Measurements from ENCODE around the gene KRTAP4-9. TPM values are rescaled to one million over a fixed set of nuclear protein-coding genes. Genes with fewer than 3 reads are reported as not detected.

The KRTAP4-9 gene
- total RNA-seq, 1 experiment from 2014 or later: not detected

- ATAC-seq (no peak), DNase-seq (ENCODE audit: low read depth, low spot score) (no peak)
- in situ Hi-C loops (cut with HindIII; ENCODE audit: low pct_unique_long_range_greater_than_20kb, low sequenced_read_pairs) (no loop called here), intact Hi-C loops (cut with micrococcal nuclease; ENCODE audit: unreplicated experiment) (no loop called here)
- BruUV-seq (replicated peaks): no TSS peak
- no peak overlapping the region for H3K27ac ChIP-seq (ENCODE audit: low read length)
- no peak for TF ChIP-seq POLR2AphosphoS5 (IDR thresholded peaks at IDR 0.05; ENCODE audit: low read depth, low read length)
- TF ChIP-seq CTCF (IDR thresholded peaks at IDR 0.05): no peak
- TF ChIP-seq SIN3A (IDR thresholded peaks at IDR 0.05; ENCODE audit: borderline replicate concordance, insufficient read depth, low read depth, low read length): no peak
- no peak for TF ChIP-seq REST (IDR thresholded peaks at IDR 0.05; ENCODE audit: insufficient read depth in 1 of 2, low read depth in 2 of 2, low read length in 1 of 2)
- TF ChIP-seq TCF7L2 (IDR thresholded peaks at IDR 0.05; ENCODE audit: low read depth, low read length): no peak
- no peaks in the 10 kb centered on the region for H3K27me3 ChIP-seq (ENCODE audit: control insufficient read depth, insufficient read depth, low read length)
- ChIA-PET CTCF (no interaction called here), POLR2A (no interaction called here)
- H3K4me1 ChIP-seq (ENCODE audit: control insufficient read depth, insufficient read depth, low read length): no peaks in the 10 kb centered on the region
- H3K4me3 ChIP-seq (ENCODE audit: low read depth in 2 of 2, low read length in 2 of 2): no peak overlapping the region
- no peaks in the 10 kb centered on the region for H3K36me3 ChIP-seq (ENCODE audit: control insufficient read depth, insufficient read depth, low read length)
- H3K9me3 ChIP-seq (ENCODE audit: control insufficient read depth, insufficient read depth, low read depth, low read length): no peaks in the 10 kb centered on the region
Measured at GRCh38 chr17:41096055-41096454, 9.1 kb upstream of the KRTAP4-9 start.

GRCh38 chr17:41098042-41098441, 7.1 kb upstream of the KRTAP4-9 start, which contains the start of gene KRTAP4-8:
KRTAP4-8 (minus strand) TSS chr17:41098142; CDS start chr17:41098084, 58 bp downstream.
- POLR2A ChIA-PET: no interaction called here
- in situ Hi-C loops (cut with HindIII; ENCODE audit: low pct_unique_long_range_greater_than_20kb, low sequenced_read_pairs): no loop called here

More at GRCh38 chr17:41098042-41098441, 7.1 kb upstream of the KRTAP4-9 start, which contains the start of gene KRTAP4-8:
- intact Hi-C loops (cut with micrococcal nuclease; ENCODE audit: unreplicated experiment): no loop called here
- Histone ChIP-seq H3K9me3 (ENCODE audit: control insufficient read depth, insufficient read depth, low read depth, low read length) (no peaks in the 10 kb centered on the region), H3K27me3 (ENCODE audit: control insufficient read depth, insufficient read depth, low read length) (no peaks in the 10 kb centered on the region), H3K36me3 (ENCODE audit: control insufficient read depth, insufficient read depth, low read length) (no peaks in the 10 kb centered on the region), H3K4me3 (ENCODE audit: low read depth in 2 of 2, low read length in 2 of 2) (no peak within 1 kb of the TSS), H3K27ac (ENCODE audit: low read length) (no peak within 1 kb of the TSS), H3K4me1 (ENCODE audit: control insufficient read depth, insufficient read depth, low read length) (no peaks in the 10 kb centered on the region)
- no TSS peak for BruUV-seq (replicated peaks)
- no peak for DNase-seq (ENCODE audit: low read depth, low spot score)
- CTCF ChIA-PET: no interaction called here
- TF ChIP-seq POLR2AphosphoS5 (IDR thresholded peaks at IDR 0.05; ENCODE audit: low read depth, low read length) (no peak), SIN3A (IDR thresholded peaks at IDR 0.05; ENCODE audit: borderline replicate concordance, insufficient read depth, low read depth, low read length) (no peak), CTCF (IDR thresholded peaks at IDR 0.05) (no peak), TCF7L2 (IDR thresholded peaks at IDR 0.05; ENCODE audit: low read depth, low read length) (no peak), REST (IDR thresholded peaks at IDR 0.05; ENCODE audit: insufficient read depth in 1 of 2, low read depth in 2 of 2, low read length in 1 of 2) (no peak)
- no peak for ATAC-seq
